Thoracic aorta (tissue), 2 donors: ENCODE results near the gene DNMT3L. TPM values are rescaled to one million over a fixed set of nuclear protein-coding genes. Genes with fewer than 3 reads are reported as not detected.
"Not testable (repeated sequence)": the region's sequence is repeated elsewhere in the genome, so short reads cannot be mapped to it uniquely, and the experiment has no call there.

Source experiments
- ATAC-seq: fragments of 150-250 bp; one replicate; pipeline ENCODE4 v1.8.0; 2017; ENCODE audit warnings: low read depth; ENCODE audit not compliant: insufficient number of reproducible peaks, low FRiP score
- DNase-seq: peaks from one replicate; pipeline ENCODE4 v3.0.0-alpha.2; 2020; ENCODE audit warnings: low spot score
- H3K27ac ChIP-seq, 2 donors: fragments of 200-600 bp; sonication (generic); 1 replicate in 1 of 2; 2 replicates in 1 of 2; pipeline ENCODE4 v1.5.1; 2016; ENCODE audit warnings: mild to moderate bottlenecking in 2 of 2, moderate library complexity in 2 of 2
- H3K27me3 ChIP-seq: fragments of 200-600 bp; sonication (generic); replicated peaks from 2 replicates; pipeline ENCODE4 v1.6.0; 2016; ENCODE audit warnings: mild to moderate bottlenecking; ENCODE audit not compliant: insufficient read depth
- H3K36me3 ChIP-seq: fragments of 200-600 bp; sonication (generic); one replicate; pipeline ENCODE4 v1.5.1; 2016
- H3K4me1 ChIP-seq, 2 donors: fragments of 200-600 bp; sonication (generic); 1 replicate in 1 of 2; 2 replicates in 1 of 2; pipeline versions ENCODE4 v1.5.1 to v1.6.0; 2016; ENCODE audit warnings: low read depth in 2 of 2, mild to moderate bottlenecking in 1 of 2; ENCODE audit not compliant: control insufficient read depth in 1 of 2
- H3K4me3 ChIP-seq: fragments of 200-600 bp; sonication (generic); 2 replicates; pipeline ENCODE4 v1.5.1; 2016; ENCODE audit warnings: mild to moderate bottlenecking
- H3K9me3 ChIP-seq: fragments of 200-600 bp; sonication (generic); 2 replicates; pipeline ENCODE4 v1.5.1; 2016
- total RNA-seq, 2 donors: library from RNA; depleted of rRNA; stranded (reverse); fragments of >200 nt; gene quantifications; one replicate each; pipeline versions ENCODE4 v1.1.0 to v1.2.3, GENCODE V29; 2016
- TF ChIP-seq, protein P1 (sequence below): fragments of 200-600 bp; sonication (generic); IDR thresholded peaks from one replicate; pipeline ENCODE4 v1.5.1; 2019; ENCODE audit warnings: antibody characterized with exemption

The DNMT3L gene
- total RNA-seq, 2 donors from 2014 or later = not detected

DNA sequence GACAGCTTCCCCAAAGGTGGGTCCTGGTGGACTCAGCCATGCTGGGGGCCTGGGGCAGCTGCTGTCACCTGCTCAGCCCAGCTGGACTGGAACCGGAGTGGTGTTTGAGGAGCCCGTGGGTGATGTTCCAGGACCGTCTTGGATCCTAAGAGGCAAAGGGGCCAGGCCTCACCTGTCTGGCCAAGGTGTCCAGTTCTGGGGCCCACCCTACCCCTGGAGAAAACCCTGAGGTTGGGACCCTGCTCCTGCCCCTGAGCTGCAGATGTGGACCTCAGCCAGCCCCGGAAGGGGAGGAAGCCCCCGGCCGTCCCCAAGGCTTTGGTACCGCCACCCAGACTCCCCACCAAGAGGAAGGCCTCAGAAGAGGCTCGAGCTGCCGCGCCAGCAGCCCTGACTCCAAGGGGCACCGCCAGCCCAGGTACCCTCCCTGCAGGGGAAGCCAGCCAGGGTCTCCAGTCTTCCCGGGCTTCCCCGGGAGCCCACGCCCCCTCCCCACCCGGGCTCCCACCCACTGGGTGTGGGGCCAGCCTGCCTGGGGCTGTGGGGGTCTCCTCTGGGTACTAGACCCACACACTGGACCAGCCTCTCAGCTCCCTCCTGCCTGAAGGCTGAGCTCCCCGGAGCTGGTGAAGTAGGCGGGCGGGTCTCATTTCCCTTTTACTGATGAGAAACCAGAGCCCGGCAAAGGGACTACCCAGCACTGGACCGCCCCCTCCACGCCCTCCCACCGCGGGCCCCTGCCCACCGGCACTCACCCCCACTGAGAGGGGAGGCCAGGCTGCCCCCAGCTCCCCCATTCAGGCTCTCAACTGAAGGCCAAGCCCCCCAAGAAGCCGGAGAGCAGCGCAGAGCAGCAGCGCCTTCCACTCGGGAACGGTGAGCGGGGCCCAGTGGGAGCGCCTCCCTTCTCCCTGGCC lies 25.3 kb upstream of the DNMT3L start:
- Histone ChIP-seq H3K4me3 (no peak overlapping the region), H3K9me3 (no peaks in the 10 kb centered on the region), H3K4me1 (no peaks in the 10 kb centered on the region), H3K36me3 (no peaks in the 10 kb centered on the region), H3K27me3 (no peaks in the 10 kb centered on the region), H3K27ac (no peak overlapping the region)
- TF ChIP-seq, protein P1, sequence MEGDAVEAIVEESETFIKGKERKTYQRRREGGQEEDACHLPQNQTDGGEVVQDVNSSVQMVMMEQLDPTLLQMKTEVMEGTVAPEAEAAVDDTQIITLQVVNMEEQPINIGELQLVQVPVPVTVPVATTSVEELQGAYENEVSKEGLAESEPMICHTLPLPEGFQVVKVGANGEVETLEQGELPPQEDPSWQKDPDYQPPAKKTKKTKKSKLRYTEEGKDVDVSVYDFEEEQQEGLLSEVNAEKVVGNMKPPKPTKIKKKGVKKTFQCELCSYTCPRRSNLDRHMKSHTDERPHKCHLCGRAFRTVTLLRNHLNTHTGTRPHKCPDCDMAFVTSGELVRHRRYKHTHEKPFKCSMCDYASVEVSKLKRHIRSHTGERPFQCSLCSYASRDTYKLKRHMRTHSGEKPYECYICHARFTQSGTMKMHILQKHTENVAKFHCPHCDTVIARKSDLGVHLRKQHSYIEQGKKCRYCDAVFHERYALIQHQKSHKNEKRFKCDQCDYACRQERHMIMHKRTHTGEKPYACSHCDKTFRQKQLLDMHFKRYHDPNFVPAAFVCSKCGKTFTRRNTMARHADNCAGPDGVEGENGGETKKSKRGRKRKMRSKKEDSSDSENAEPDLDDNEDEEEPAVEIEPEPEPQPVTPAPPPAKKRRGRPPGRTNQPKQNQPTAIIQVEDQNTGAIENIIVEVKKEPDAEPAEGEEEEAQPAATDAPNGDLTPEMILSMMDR = no peak
- ATAC-seq = no peak
- no peak for DNase-seq

DNA sequence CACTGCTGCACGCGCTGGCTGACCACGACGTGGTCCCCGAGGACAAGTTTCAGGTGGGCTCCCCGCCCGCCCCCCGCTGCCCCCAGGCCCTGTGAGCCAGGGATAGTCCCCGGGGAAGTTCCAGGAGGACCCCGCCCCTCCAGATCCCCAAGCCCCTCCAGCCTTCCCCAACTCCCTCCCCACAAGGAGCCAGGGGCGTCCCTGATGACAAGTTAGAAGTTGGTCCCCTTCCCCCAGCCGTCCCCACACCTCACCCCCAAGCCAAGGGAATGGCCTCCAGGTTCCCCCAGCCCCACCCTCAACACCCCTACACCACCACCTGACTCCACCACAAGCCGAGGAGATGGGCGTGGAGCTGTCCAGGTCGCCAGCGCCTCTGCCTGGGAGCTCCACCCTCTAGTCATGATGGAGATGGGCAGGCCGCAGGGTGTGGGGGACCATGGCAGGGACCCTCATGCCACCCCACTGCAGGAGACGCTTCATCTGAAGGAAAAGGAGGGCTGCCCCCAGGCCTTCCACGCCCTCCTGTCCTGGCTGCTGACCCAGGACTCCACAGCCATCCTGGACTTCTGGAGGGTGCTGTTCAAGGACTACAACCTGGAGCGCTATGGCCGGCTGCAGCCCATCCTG lies 24.5 kb upstream of the DNMT3L start:
- ATAC-seq (no peak), DNase-seq (no peak)
- no peak overlapping the region for H3K27ac ChIP-seq
- no peaks in the 10 kb centered on the region for H3K27me3 ChIP-seq
- H3K9me3 ChIP-seq = no peaks in the 10 kb centered on the region
- no peaks in the 10 kb centered on the region for H3K36me3 ChIP-seq
- TF ChIP-seq, protein P1 = no peak
- H3K4me1 ChIP-seq = no peaks in the 10 kb centered on the region
- H3K4me3 ChIP-seq = no peak overlapping the region

DNA sequence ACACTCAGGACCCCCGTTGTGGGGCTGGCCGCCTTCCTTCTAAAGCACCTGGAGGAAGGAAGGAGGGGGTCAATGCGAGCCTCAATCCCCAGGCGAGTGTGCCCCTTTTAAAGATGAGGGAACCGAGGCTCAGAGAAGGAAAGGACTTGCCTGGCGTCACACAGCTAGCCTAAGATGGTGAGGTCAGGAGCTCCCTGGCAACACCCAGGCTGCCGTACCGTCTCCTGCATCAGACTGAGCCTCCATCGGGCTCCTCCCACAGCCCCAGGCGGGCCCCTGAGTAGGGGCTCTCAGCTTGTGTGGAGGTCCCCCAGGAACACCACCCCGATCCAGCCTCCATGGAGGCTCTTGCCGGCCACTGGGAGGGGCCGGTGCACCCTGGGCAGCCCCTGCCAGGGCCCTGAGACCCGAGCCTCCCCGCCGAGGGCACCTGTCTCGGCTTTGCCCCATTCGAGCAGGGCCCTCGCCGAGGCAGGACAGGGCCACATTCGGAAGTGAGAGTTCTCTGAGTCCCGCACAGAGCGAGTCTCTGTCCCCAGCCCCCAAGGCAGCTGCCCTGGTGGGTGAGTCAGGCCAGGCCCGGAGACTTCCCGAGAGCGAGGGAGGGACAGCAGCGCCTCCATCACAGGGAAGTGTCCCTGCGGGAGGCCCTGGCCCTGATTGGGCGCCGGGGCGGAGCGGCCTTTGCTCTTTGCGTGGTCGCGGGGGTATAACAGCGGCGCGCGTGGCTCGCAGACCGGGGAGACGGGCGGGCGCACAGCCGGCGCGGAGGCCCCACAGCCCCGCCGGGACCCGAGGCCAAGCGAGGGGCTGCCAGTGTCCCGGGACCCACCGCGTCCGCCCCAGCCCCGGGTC lies 23.7 kb upstream of the DNMT3L start, which contains the start of gene AIRE:
Gene AIRE (plus strand): TSS at position 739 of the 855 bp plus-strand sequence. CDS start 131 bp downstream, outside the sequence.
- TF ChIP-seq, protein P1 = no peak
- Histone ChIP-seq H3K4me1 (no peaks in the 10 kb centered on the region), H3K36me3 (no peaks in the 10 kb centered on the region), H3K4me3 (no peak within 1 kb of the TSS), H3K27ac (no peak within 1 kb of the TSS), H3K27me3 (no peaks in the 10 kb centered on the region), H3K9me3 (no peaks in the 10 kb centered on the region)
- no peak for DNase-seq
- no peak for ATAC-seq

DNA sequence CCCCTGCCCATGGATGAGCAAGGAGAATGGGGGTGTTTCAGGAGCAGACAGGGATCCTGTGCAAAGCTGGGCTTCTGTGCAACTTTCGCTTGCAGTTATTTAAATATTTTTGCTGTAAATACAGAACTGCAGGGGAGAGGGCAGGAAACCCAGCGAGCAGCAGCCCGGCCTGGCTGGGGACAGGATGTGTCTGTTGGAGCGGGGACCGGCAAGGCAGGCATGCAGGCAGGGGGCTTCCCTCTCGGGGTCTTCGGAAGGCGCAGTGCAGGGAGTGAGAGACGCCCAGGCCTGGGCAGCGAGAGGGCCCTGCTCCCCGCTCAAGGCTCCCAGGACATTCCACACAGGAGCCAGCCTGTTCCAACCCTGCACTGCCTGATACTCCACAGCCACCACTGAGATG lies 22.3 kb upstream of the DNMT3L start:
- ATAC-seq = no peak
- no peak overlapping the region for H3K27ac ChIP-seq

DNA sequence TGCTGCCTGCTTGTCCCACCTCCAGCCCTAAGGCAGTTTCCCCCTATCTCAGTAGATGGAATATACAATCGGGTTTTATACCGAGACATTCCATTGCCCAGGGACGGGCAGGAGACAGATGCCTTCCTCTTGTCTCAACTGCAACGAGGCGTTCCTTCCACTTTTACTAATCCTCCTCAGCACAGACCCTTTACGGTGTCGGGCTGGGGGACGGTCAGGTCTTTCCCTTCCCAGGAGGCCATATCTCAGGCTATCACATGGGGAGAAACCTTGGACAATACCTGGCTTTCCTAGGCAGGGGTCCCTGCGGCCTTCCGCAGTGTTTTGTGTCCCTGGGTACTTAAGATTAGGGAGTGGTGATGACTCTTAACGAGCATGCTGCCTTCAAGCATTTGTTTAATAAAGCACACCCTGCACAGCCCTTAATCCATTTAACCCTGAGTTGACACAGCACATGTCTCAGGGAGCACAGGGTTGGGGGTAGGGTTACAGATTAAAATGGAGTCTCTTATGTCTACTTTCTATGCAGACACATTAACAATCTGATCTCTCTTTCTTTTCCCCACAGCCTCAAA lies 21.6 kb upstream of the DNMT3L start:
- H3K9me3 ChIP-seq, H3K4me1 ChIP-seq, H3K36me3 ChIP-seq, DNase-seq, H3K27me3 ChIP-seq, H3K27ac ChIP-seq, H3K4me3 ChIP-seq, ATAC-seq: not testable (repeated sequence)

More for the DNA sequence above, 22.3 kb upstream of the DNMT3L start:
- DNase-seq = no peak
- Histone ChIP-seq H3K36me3 (no peaks in the 10 kb centered on the region), H3K4me3 (no peak overlapping the region), H3K4me1 (no peaks in the 10 kb centered on the region), H3K27me3 (no peaks in the 10 kb centered on the region), H3K9me3 (no peaks in the 10 kb centered on the region)
- TF ChIP-seq, protein P1 = no peak
